Activated B cell treated with CpG ODN at 0.5 μM for 24 hours (primary cell): ENCODE results near the gene DCHS1. TPM values are rescaled to one million over a fixed set of nuclear protein-coding genes. Genes with fewer than 3 reads are reported as not detected.

Source experiments
- ATAC-seq: fragments of 200-7000 bp; cut with Tn5 transposase; one replicate; pipeline ENCODE4 v1.10.0; 2021; ENCODE audit warnings: low read depth, mild to moderate bottlenecking, moderate library complexity
- CTCF ChIA-PET: fragments of 350-600 bp; sonication (Branson Sonifier 250); formaldehyde crosslinking; loops from one replicate; lab custom pipeline; 2021; ENCODE audit warnings: antibody characterized with exemption; lab: Charles Lee
- POLR2A ChIA-PET: fragments of 350-600 bp; sonication (Branson Sonifier 250); formaldehyde crosslinking; loops from one replicate; lab custom pipeline; 2021; ENCODE audit warnings: antibody characterized with exemption; lab: Charles Lee
- DNase-seq: peaks from one replicate; pipeline ENCODE4 v3.0.0; 2022
- H3K27ac Mint-ChIP-seq: one replicate; pipeline ENCODE4 v1.8.0; 2020; ENCODE audit warnings: mixed read lengths
- H3K27me3 Mint-ChIP-seq: one replicate; pipeline ENCODE4 v1.8.0; 2021; ENCODE audit warnings: mixed read lengths
- H3K36me3 Mint-ChIP-seq: one replicate; pipeline ENCODE4 v1.8.0; 2021; ENCODE audit warnings: low read depth, mixed read lengths
- H3K4me1 Mint-ChIP-seq: one replicate; pipeline ENCODE4 v1.8.0; 2021; ENCODE audit warnings: mixed read lengths
- H3K4me3 Mint-ChIP-seq: one replicate; pipeline ENCODE4 v1.8.0; 2020; ENCODE audit warnings: mild to moderate bottlenecking, mixed read lengths
- H3K9me3 Mint-ChIP-seq: one replicate; pipeline ENCODE4 v1.8.0; 2020; ENCODE audit warnings: mixed read lengths
- CTCF ChIP-seq: fragments of 200-600 bp; IDR thresholded peaks from one replicate; pipeline ENCODE4 v1.8.0; 2022; ENCODE audit warnings: antibody characterized with exemption, mild to moderate bottlenecking
- intact Hi-C: fragments of 100-400 bp; cut with micrococcal nuclease; formaldehyde crosslinking; loops from one replicate; pipeline ENCODE4 v1.15.1; 2024
- total RNA-seq: library from RNA; stranded (reverse); gene quantifications from 2 replicates; pipeline ENCODE4 v1.2.3, GENCODE V29; 2022

Gene DCHS1
- total RNA-seq, 1 donor from 2014 or later, result 0.22 TPM

GRCh38 chr11:6670202-6670830, 14.7 kb upstream of the DCHS1 start:
- Mint-ChIP-seq H3K27ac (no peak overlapping the region), H3K9me3 (no peaks in the 10 kb centered on the region), H3K4me1 (peaks cover 4% of the 10 kb centered on the region), H3K36me3 (no peaks in the 10 kb centered on the region), H3K4me3 (no peak overlapping the region), H3K27me3 (peaks cover 2% of the 10 kb centered on the region)
- DNase-seq (no peak), ATAC-seq (no peak)
- CTCF ChIA-PET, result interaction anchor here (1.3 to 1.8 kb wide), 2 partner anchors 10 to 66 kb away, joined by 3 to 6 read pairs; no protein-coding TSS in a partner anchor
- POLR2A ChIA-PET, result interaction anchor here (1.0 kb wide), 1 partner anchor 13 kb away, joined by 3 read pairs; no protein-coding TSS in a partner anchor
- intact Hi-C loops, result no loop called here
- no peak for TF ChIP-seq CTCF

- ChIA-PET CTCF (interaction anchor here (0.7 to 2.9 kb wide), 17 partner anchors 10 to 290 kb away, joined by 3 to 33 read pairs (median 6); partner anchors contain the start of genes ILK, MRPL17 and TPP1), POLR2A (interaction anchor here (0.8 to 3.2 kb wide), 8 partner anchors 16 to 65 kb away, joined by 3 to 18 read pairs (median 6); partner anchors contain the start of genes MRPL17, TAF10 and TPP1)
- peak; percentile 83 for ATAC-seq
- Mint-ChIP-seq H3K27ac (no peak overlapping the region), H3K4me3 (no peak overlapping the region), H3K27me3 (peaks cover 2% of the 10 kb centered on the region), H3K4me1 (peaks cover 4% of the 10 kb centered on the region), H3K36me3 (no peaks in the 10 kb centered on the region), H3K9me3 (no peaks in the 10 kb centered on the region)
- TF ChIP-seq CTCF, result no peak
- DNase-seq, result no peak
- intact Hi-C loops, result loop anchor here (1.0 kb wide), 5 partner anchors 15 to 289 kb away; partner anchors contain the start of genes ILK, MRPL17, RRP8 and TPP1
Observed at GRCh38 chr11:6667733-6668374, 12.2 kb upstream of the DCHS1 start.

GRCh38 chr11:6666302-6667183, 10.9 kb upstream of the DCHS1 start:
- ChIA-PET CTCF (interaction anchor here (1.2 to 2.9 kb wide), 8 partner anchors 15 to 287 kb away, joined by 6 to 33 read pairs (median 9); partner anchors contain the start of genes ILK, MRPL17 and TPP1), POLR2A (interaction anchor here (3.2 kb wide), 1 partner anchor 55 kb away, joined by 15 read pairs; the partner anchor contains the start of gene TAF10)
- Mint-ChIP-seq H3K9me3 (no peaks in the 10 kb centered on the region), H3K4me1 (peaks cover 4% of the 10 kb centered on the region), H3K27me3 (peaks cover 2% of the 10 kb centered on the region), H3K36me3 (no peaks in the 10 kb centered on the region), H3K4me3 (no peak overlapping the region), H3K27ac (no peak overlapping the region)
- no peak for ATAC-seq
- no peak for TF ChIP-seq CTCF
- intact Hi-C loops, result loop anchor here (1.0 kb wide), 5 partner anchors 17 to 287 kb away; partner anchors contain the start of genes ILK, MRPL17, RRP8 and TPP1
- DNase-seq, result no peak

- H3K9me3 Mint-ChIP-seq, result no peaks in the 10 kb centered on the region
- no peaks in the 10 kb centered on the region for H3K36me3 Mint-ChIP-seq
- CTCF ChIA-PET, result no interaction called here
- POLR2A ChIA-PET, result no interaction called here
- no peak overlapping the region for H3K27ac Mint-ChIP-seq
- intact Hi-C loops, result no loop called here
- ATAC-seq (no peak), DNase-seq (no peak)
- H3K4me1 Mint-ChIP-seq, result peaks cover 4% of the 10 kb centered on the region
- TF ChIP-seq CTCF, result no peak
- H3K27me3 Mint-ChIP-seq, result no peaks in the 10 kb centered on the region
- H3K4me3 Mint-ChIP-seq, result no peak overlapping the region
Observed at GRCh38 chr11:6664551-6664950, 8.9 kb upstream of the DCHS1 start.
